ENCODE measurements around the gene HEXIM1.

The HEXIM1 gene

GRCh38 chr17:45148183-45149036 is at the start of gene HEXIM1:
HEXIM1 (plus strand) TSS chr17:45148475; CDS start chr17:45149191, 716 bp downstream.
- DNase-seq: peak; percentile 99

- peak; percentile 87 for DNase-seq
These were observed 49.2 kb upstream of the HEXIM1 start for GRCh38 chr17:45098869-45099616.

- DNase-seq: no peak
These were observed 46.8 kb upstream of the HEXIM1 start for GRCh38 chr17:45101546-45101882.

GRCh38 chr17:45101883-45102811 is 46.1 kb upstream of the HEXIM1 start:
- no peak for DNase-seq

- no peak for DNase-seq
These were observed 45.4 kb upstream of the HEXIM1 start for GRCh38 chr17:45102856-45103255.

GRCh38 chr17:45103269-45103795 is 44.9 kb upstream of the HEXIM1 start:
- no peak for DNase-seq

- DNase-seq: no peak
These were observed 44.2 kb upstream of the HEXIM1 start for GRCh38 chr17:45104029-45104428.

GRCh38 chr17:45104497-45104896 is 43.8 kb upstream of the HEXIM1 start:
- no peak for DNase-seq

GRCh38 chr17:45104907-45105624 is 43.2 kb upstream of the HEXIM1 start:
- DNase-seq: no peak

- no peak for DNase-seq
These were observed 42.2 kb upstream of the HEXIM1 start for GRCh38 chr17:45106096-45106495.

GRCh38 chr17:45106582-45106981 is 41.7 kb upstream of the HEXIM1 start:
- DNase-seq: no peak

GRCh38 chr17:45107293-45108010 is 40.8 kb upstream of the HEXIM1 start:
- no peak for DNase-seq

GRCh38 chr17:45108051-45108450 is 40.2 kb upstream of the HEXIM1 start:
- DNase-seq: no peak

- DNase-seq: no peak
These were observed 39.4 kb upstream of the HEXIM1 start for GRCh38 chr17:45108595-45109521.

GRCh38 chr17:45110676-45111611 is 37.3 kb upstream of the HEXIM1 start:
- no peak for DNase-seq

GRCh38 chr17:45111850-45112249 is 36.4 kb upstream of the HEXIM1 start:
- no peak for DNase-seq

GRCh38 chr17:45112559-45113423 is 35.5 kb upstream of the HEXIM1 start:
- DNase-seq: no peak

- DNase-seq: no peak
These were observed 34.9 kb upstream of the HEXIM1 start for GRCh38 chr17:45113424-45113754.
